SH-SY5Y (cell line): ENCODE measurements around the gene SDK1.

Source experiments
- GATA2 ChIP-seq: IDR thresholded peaks from 2 replicates; pipeline ENCODE4 v1.6.1; 2011; ENCODE audit warnings: mild to moderate bottlenecking, low read depth, low read length
- GATA3 ChIP-seq: IDR thresholded peaks from 2 replicates; pipeline ENCODE4 v1.6.1; 2011; ENCODE audit warnings: low read depth, mild to moderate bottlenecking, low read length, moderate library complexity

- no peak for TF ChIP-seq GATA2
- TF ChIP-seq GATA3 = no peak
Observed at GRCh38 chr7:3705258-3705657, 404.2 kb downstream of the SDK1 start.
